ENCODE data around the gene NID2.

Gene NID2

DNA sequence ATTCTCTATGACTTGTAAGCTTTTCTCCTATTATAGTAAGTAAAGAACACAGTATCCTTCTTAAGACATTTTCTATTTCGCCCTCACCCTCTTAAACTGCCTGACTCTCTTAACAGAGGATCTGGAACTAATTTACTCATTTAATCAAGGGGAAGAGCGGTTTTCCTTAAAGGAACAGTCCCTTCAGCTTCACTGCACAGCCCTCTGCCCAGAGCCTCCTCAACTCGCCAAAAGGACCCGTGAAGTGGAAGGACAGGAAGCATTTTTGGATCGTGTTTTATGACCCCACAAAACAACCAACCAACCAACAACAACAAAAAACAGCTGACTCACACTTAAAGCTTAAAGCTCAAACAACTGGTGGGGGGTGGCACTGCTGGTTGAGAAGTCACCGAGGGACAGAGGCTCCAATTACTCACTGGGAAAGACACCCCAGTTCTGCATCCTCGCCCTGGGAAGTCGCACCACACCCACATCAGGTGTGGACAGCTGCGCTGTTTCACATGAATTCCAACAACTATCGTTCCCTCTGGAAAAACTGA, 35.7 kb downstream of the NID2 start:
- H2BK5ac ChIP-seq (ENCODE audit: low read length) = no peak overlapping the region
- peaks cover 0 to 4% of the 10 kb centered on the region in 2 donors for H3K4me1 ChIP-seq (ENCODE audit: control insufficient read depth in 2 of 2, insufficient read depth in 1 of 2, low read depth in 1 of 2, low read length in 2 of 2)
- no peak overlapping the region for H2BK120ac ChIP-seq (ENCODE audit: low read depth, low read length)
- H3K4ac ChIP-seq (ENCODE audit: low read length) = no peak overlapping the region
- H3K27ac ChIP-seq (replicated peaks; ENCODE audit: low read length) = no peak overlapping the region
- no peak overlapping the region for H3K4me2 ChIP-seq (ENCODE audit: insufficient read depth, low read length, poor library complexity, severe bottlenecking)
- H2BK12ac ChIP-seq (ENCODE audit: low read length) = no peak overlapping the region
- DNase-seq (ENCODE audit: low spot score) = no peak
- H3K79me1 ChIP-seq (ENCODE audit: low read depth, low read length) = no peaks in the 10 kb centered on the region
- H3K18ac ChIP-seq (ENCODE audit: low read length) = no peak overlapping the region
- H3K27me3 ChIP-seq (ENCODE audit: control insufficient read depth in 3 of 3, insufficient read depth in 3 of 3, low read depth in 1 of 3, low read length in 3 of 3) = no peaks in the 10 kb centered on the region
- H2AK5ac ChIP-seq (ENCODE audit: low read depth, low read length) = no peak overlapping the region
- H3K4me3 ChIP-seq (ENCODE audit: low read length in 2 of 2) = no peak overlapping the region
- no peak overlapping the region for H3K23ac ChIP-seq (ENCODE audit: low read depth, low read length, poor library complexity)
- H3K36me3 ChIP-seq (replicated peaks in 1 of 2; ENCODE audit: control insufficient read depth in 2 of 2, insufficient read depth in 2 of 2, low read length in 2 of 2) = peaks cover 0 to 19% of the 10 kb centered on the region in 2 donors
- no peaks in the 10 kb centered on the region for H3K9me3 ChIP-seq (replicated peaks in 1 of 2; ENCODE audit: control insufficient read depth in 2 of 2, insufficient read depth in 1 of 2, low read depth in 1 of 2, low read length in 2 of 2)
- H3K9ac ChIP-seq (ENCODE audit: low read depth, low read length, poor library complexity) = no peak overlapping the region
- no peak overlapping the region for H4K8ac ChIP-seq (ENCODE audit: low read depth, low read length)
- no peak overlapping the region for H2BK15ac ChIP-seq (ENCODE audit: low read length)
- no CpG with 5 or more reads among the region's 10 CpGs for WGBS, 2 donors (ENCODE audit: extremely low coverage in 2 of 2, insufficient read length in 2 of 2, insufficient replicate concordance in 1 of 2)
- H4K91ac ChIP-seq (ENCODE audit: low read depth, low read length, poor library complexity) = no peak overlapping the region
- H2AFZ ChIP-seq (ENCODE audit: low read length) = no peak overlapping the region
- no peak overlapping the region for H3K14ac ChIP-seq (ENCODE audit: low read length)

DNA sequence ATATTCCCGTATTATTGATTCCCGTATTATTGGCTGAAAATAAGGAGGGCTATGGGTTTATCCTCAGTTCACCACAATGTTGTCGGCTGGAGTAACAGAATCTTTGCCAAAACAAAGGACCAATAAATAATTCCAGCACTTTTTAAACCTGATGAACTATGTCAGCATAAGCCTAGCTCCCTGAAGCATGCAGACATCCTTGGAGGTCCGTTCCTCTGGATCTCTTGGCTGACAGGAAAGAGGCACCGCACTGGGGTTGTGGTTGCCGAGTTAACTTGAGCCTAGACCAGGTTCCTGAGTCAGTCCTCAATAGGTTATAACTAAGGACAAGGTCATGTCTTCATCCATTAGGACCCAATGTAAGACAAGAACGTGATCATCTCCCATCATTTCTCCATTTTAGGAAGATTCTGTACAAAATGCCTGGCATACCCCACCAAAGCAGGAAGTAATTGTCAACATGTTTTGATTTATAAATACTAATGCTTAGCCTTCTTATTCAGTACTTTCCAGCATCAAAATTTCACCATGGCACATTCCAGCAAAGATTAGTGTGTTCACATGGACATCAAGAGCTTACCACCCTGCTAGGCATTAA, 36.6 kb downstream of the NID2 start:
- Histone ChIP-seq H2AK5ac (ENCODE audit: low read depth, low read length) (no peak overlapping the region), H3K4ac (ENCODE audit: low read length) (no peak overlapping the region), H2BK12ac (ENCODE audit: low read length) (no peak overlapping the region), H2AFZ (ENCODE audit: low read length) (no peak overlapping the region), H2BK120ac (ENCODE audit: low read depth, low read length) (no peak overlapping the region), H3K4me2 (ENCODE audit: insufficient read depth, low read length, poor library complexity, severe bottlenecking) (no peak overlapping the region), H3K4me3 (ENCODE audit: low read length in 2 of 2) (no peak overlapping the region), H3K4me1 (ENCODE audit: control insufficient read depth in 2 of 2, insufficient read depth in 1 of 2, low read depth in 1 of 2, low read length in 2 of 2) (peaks cover 0 to 4% of the 10 kb centered on the region in 2 donors), H3K79me1 (ENCODE audit: low read depth, low read length) (no peaks in the 10 kb centered on the region), H3K27ac (replicated peaks; ENCODE audit: low read length) (no peak overlapping the region), H3K36me3 (replicated peaks in 1 of 2; ENCODE audit: control insufficient read depth in 2 of 2, insufficient read depth in 2 of 2, low read length in 2 of 2) (peaks cover 0 to 15% of the 10 kb centered on the region in 2 donors), H3K23ac (ENCODE audit: low read depth, low read length, poor library complexity) (no peak overlapping the region), H3K18ac (ENCODE audit: low read length) (no peak overlapping the region), H3K14ac (ENCODE audit: low read length) (no peak overlapping the region), H2BK15ac (ENCODE audit: low read length) (no peak overlapping the region), H3K27me3 (ENCODE audit: control insufficient read depth in 3 of 3, insufficient read depth in 3 of 3, low read depth in 1 of 3, low read length in 3 of 3) (no peaks in the 10 kb centered on the region), H2BK5ac (ENCODE audit: low read length) (no peak overlapping the region), H3K9me3 (replicated peaks in 1 of 2; ENCODE audit: control insufficient read depth in 2 of 2, insufficient read depth in 1 of 2, low read depth in 1 of 2, low read length in 2 of 2) (no peaks in the 10 kb centered on the region), H4K8ac (ENCODE audit: low read depth, low read length) (no peak overlapping the region), H3K9ac (ENCODE audit: low read depth, low read length, poor library complexity) (no peak overlapping the region), H4K91ac (ENCODE audit: low read depth, low read length, poor library complexity) (no peak overlapping the region)
- no peak for DNase-seq (ENCODE audit: low spot score)
- no CpG with 5 or more reads among the region's 7 CpGs for WGBS, 2 donors (ENCODE audit: extremely low coverage in 2 of 2, insufficient read length in 2 of 2, insufficient replicate concordance in 1 of 2)

DNA sequence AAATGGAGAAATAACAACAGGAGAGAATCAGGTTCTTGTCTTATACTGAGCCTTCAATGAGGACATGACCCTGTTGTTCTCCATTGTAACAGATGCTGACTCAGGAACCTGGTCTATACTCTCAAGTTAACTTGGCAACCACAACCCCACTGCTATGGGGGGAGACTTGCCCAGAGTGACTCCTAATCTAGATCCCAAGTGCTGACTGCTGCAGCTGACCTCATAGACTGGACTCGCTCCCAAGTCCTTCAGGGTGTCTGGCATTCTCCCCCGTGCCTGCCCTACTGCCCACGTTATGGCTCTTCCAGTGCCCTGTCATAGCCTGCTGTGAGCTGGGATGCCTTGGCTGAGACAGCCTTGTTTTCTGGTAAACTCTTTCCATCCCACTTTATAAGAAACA, 37.1 kb downstream of the NID2 start:
- Histone ChIP-seq H3K4me1 (ENCODE audit: control insufficient read depth in 2 of 2, insufficient read depth in 1 of 2, low read depth in 1 of 2, low read length in 2 of 2) (peaks cover 0 to 4% of the 10 kb centered on the region in 2 donors), H3K14ac (ENCODE audit: low read length) (no peak overlapping the region), H3K4me3 (ENCODE audit: low read length in 2 of 2) (no peak overlapping the region), H3K79me1 (ENCODE audit: low read depth, low read length) (no peaks in the 10 kb centered on the region), H2AFZ (ENCODE audit: low read length) (no peak overlapping the region), H4K91ac (ENCODE audit: low read depth, low read length, poor library complexity) (no peak overlapping the region), H2BK120ac (ENCODE audit: low read depth, low read length) (no peak overlapping the region), H3K27ac (replicated peaks; ENCODE audit: low read length) (no peak overlapping the region), H2BK5ac (ENCODE audit: low read length) (no peak overlapping the region), H2BK12ac (ENCODE audit: low read length) (no peak overlapping the region), H3K9me3 (replicated peaks in 1 of 2; ENCODE audit: control insufficient read depth in 2 of 2, insufficient read depth in 1 of 2, low read depth in 1 of 2, low read length in 2 of 2) (no peaks in the 10 kb centered on the region), H3K27me3 (ENCODE audit: control insufficient read depth in 3 of 3, insufficient read depth in 3 of 3, low read depth in 1 of 3, low read length in 3 of 3) (no peaks in the 10 kb centered on the region), H3K4ac (ENCODE audit: low read length) (no peak overlapping the region), H3K9ac (ENCODE audit: low read depth, low read length, poor library complexity) (no peak overlapping the region), H4K8ac (ENCODE audit: low read depth, low read length) (no peak overlapping the region), H3K4me2 (ENCODE audit: insufficient read depth, low read length, poor library complexity, severe bottlenecking) (no peak overlapping the region), H3K23ac (ENCODE audit: low read depth, low read length, poor library complexity) (no peak overlapping the region), H2AK5ac (ENCODE audit: low read depth, low read length) (no peak overlapping the region), H3K18ac (ENCODE audit: low read length) (peak overlapping the region; percentile 28), H3K36me3 (replicated peaks in 1 of 2; ENCODE audit: control insufficient read depth in 2 of 2, insufficient read depth in 2 of 2, low read length in 2 of 2) (peaks cover 3 to 17% of the 10 kb centered on the region in 2 donors), H2BK15ac (ENCODE audit: low read length) (no peak overlapping the region)
- WGBS, 2 donors (ENCODE audit: extremely low coverage in 2 of 2, insufficient read length in 2 of 2, insufficient replicate concordance in 1 of 2) = no CpG with 5 or more reads among the region's 3 CpGs
- no peak for DNase-seq (ENCODE audit: low spot score)

DNA sequence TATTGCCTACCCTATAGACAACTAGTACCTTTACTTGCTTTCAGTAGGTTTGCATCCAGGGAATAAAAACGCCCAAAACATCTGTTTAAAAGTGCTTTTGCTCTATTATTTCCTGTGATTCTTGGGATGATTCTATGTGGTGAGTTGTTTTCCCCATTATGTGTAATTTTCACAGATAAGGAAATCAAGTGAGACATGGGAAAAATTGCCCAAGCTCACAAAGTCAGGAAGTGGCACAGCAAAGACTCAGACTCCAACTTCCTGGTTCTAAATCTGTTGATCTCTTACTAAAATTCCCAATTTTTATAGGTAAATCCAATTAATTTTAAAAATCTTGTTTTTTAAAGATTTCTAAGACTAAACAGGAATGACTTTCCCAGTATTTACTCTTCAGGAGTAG, 39.0 kb downstream of the NID2 start:
- no peak overlapping the region for H3K9ac ChIP-seq (ENCODE audit: low read depth, low read length, poor library complexity)
- H3K27ac ChIP-seq (replicated peaks; ENCODE audit: low read length) = no peak overlapping the region
- no peak overlapping the region for H2BK15ac ChIP-seq (ENCODE audit: low read length)
- no peaks in the 10 kb centered on the region for H3K27me3 ChIP-seq (ENCODE audit: control insufficient read depth in 3 of 3, insufficient read depth in 3 of 3, low read depth in 1 of 3, low read length in 3 of 3)
- no peaks in the 10 kb centered on the region for H3K9me3 ChIP-seq (replicated peaks in 1 of 2; ENCODE audit: control insufficient read depth in 2 of 2, insufficient read depth in 1 of 2, low read depth in 1 of 2, low read length in 2 of 2)
- WGBS, 2 donors (ENCODE audit: extremely low coverage in 2 of 2, insufficient read length in 2 of 2, insufficient replicate concordance in 1 of 2) = no CpG with 5 or more reads among the region's 1 CpG
- no peak overlapping the region for H2AFZ ChIP-seq (ENCODE audit: low read length)
- no peak overlapping the region for H3K18ac ChIP-seq (ENCODE audit: low read length)
- DNase-seq (ENCODE audit: low spot score) = no peak
- no peak overlapping the region for H4K91ac ChIP-seq (ENCODE audit: low read depth, low read length, poor library complexity)
- no peak overlapping the region for H2BK12ac ChIP-seq (ENCODE audit: low read length)
- H3K4me2 ChIP-seq (ENCODE audit: insufficient read depth, low read length, poor library complexity, severe bottlenecking) = no peak overlapping the region
- no peak overlapping the region for H3K4me3 ChIP-seq (ENCODE audit: low read length in 2 of 2)
- no peak overlapping the region for H3K23ac ChIP-seq (ENCODE audit: low read depth, low read length, poor library complexity)
- peaks cover 3 to 23% of the 10 kb centered on the region in 2 donors for H3K36me3 ChIP-seq (replicated peaks in 1 of 2; ENCODE audit: control insufficient read depth in 2 of 2, insufficient read depth in 2 of 2, low read length in 2 of 2)
- H2AK5ac ChIP-seq (ENCODE audit: low read depth, low read length) = no peak overlapping the region
- H2BK5ac ChIP-seq (ENCODE audit: low read length) = no peak overlapping the region
- no peak overlapping the region for H3K4ac ChIP-seq (ENCODE audit: low read length)
- no peak overlapping the region for H2BK120ac ChIP-seq (ENCODE audit: low read depth, low read length)
- peaks cover 0 to 4% of the 10 kb centered on the region in 2 donors for H3K4me1 ChIP-seq (ENCODE audit: control insufficient read depth in 2 of 2, insufficient read depth in 1 of 2, low read depth in 1 of 2, low read length in 2 of 2)
- no peaks in the 10 kb centered on the region for H3K79me1 ChIP-seq (ENCODE audit: low read depth, low read length)
- H4K8ac ChIP-seq (ENCODE audit: low read depth, low read length) = no peak overlapping the region
- no peak overlapping the region for H3K14ac ChIP-seq (ENCODE audit: low read length)

Data from neuronal stem cell (in vitro differentiated cells).